HepG2 (cell line): ENCODE results near the gene HACL1.

Source experiments
- CTCF ChIP-seq: sonication (generic); formaldehyde crosslinking; IDR thresholded peaks from 2 replicates; pipeline ENCODE4 v1.5.0; 2020; ENCODE audit warnings: mild to moderate bottlenecking, missing genetic modification reagents, moderate library complexity
- POLR2A ChIP-seq, 2 experiments: IDR thresholded peaks; 2 replicates each; pipeline ENCODE4 v1.6.1; 2011; ENCODE audit warnings: low read depth in 2 of 2, low read length in 2 of 2, mild to moderate bottlenecking in 1 of 2, moderate library complexity in 1 of 2; ENCODE audit not compliant: insufficient read depth in 1 of 2
- ZNF878 ChIP-seq: sonication (generic); formaldehyde crosslinking; IDR thresholded peaks from 2 replicates; pipeline ENCODE4 v1.8.1; 2023; ENCODE audit warnings: mild to moderate bottlenecking, missing genetic modification reagents, moderate library complexity
- TF ChIP-seq, protein P1 (sequence below): sonication (generic); formaldehyde crosslinking; IDR thresholded peaks from 2 replicates; pipeline ENCODE4 v1.4.0; 2020; ENCODE audit warnings: missing genetic modification reagents

GRCh38 chr3:15542614-15543013, 58.8 kb downstream of the HACL1 start:
- TF ChIP-seq ZNF878 (CRISPR knock-in tag) (no peak), POLR2A (IDR thresholded peaks at IDR 0.05; ENCODE audit: insufficient read depth in 1 of 2, low read depth in 2 of 2, low read length in 2 of 2) (no peak), CTCF (CRISPR knock-in tag) (no peak)
- TF ChIP-seq, protein P1, sequence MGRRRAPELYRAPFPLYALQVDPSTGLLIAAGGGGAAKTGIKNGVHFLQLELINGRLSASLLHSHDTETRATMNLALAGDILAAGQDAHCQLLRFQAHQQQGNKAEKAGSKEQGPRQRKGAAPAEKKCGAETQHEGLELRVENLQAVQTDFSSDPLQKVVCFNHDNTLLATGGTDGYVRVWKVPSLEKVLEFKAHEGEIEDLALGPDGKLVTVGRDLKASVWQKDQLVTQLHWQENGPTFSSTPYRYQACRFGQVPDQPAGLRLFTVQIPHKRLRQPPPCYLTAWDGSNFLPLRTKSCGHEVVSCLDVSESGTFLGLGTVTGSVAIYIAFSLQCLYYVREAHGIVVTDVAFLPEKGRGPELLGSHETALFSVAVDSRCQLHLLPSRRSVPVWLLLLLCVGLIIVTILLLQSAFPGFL (CRISPR knock-in tag) = no peak
